Hypothalamus (tissue), 51 donors: ENCODE data around the gene SZRD1.

ENCODE experiments used
- DNase-seq, 51 donors: peaks; one replicate each; lab custom pipeline; 2025; lab: John Stamatoyannopoulos, UW

The SZRD1 gene

DNA sequence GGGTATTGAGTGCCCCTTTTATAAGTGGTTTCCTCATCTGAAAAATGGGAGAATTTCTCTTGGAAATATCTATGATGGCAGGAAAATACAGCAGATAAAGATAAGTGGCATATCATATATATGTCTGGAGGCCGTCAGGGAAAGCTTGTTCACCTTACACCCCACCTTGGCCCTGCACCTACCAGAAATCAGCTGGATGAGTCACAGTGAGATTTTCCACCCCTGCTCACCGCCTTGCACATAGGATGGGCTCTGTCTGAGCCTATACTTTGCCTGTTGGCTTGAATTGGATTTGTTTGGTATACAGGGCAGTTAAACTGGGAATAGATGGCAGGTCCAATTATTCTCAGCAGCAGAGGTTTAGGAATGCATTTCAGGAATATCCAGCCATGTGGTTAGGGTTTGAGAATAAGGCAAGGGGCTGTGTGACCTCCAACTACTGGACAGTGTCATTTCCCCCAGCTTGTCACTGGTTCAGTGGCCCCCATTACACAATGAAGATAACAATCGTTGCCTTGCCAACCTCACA, 70.0 kb downstream of the SZRD1 start, which contains the start of gene SPATA21:
Gene SPATA21, minus strand, starts transcription at position 479 of the 529 bp plus-strand sequence. CDS start 6,053 bp downstream, outside the sequence.
- DNase-seq: no peak

DNA sequence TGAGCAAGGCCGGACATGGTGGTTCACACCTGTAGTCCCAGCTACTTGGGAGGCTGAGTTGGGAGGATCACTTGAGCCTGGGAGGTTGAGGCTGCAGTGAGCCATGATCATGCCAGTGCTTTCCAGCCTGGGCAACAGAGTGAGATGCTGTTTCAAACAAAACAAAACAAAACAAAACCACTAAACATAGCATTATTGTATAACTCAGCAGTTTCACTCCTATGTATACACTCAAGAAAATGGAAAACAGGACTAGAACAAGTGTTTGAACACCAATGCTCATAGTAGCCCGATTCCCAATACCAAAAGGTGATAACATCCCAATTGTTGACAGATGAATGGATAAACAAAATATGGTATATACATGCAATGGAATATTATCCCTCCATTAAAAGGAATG, 71.5 kb downstream of the SZRD1 start:
- DNase-seq: no peak

GRCh38 chr1:16438924-16439323, 71.9 kb downstream of the SZRD1 start:
- DNase-seq: no peak

DNA sequence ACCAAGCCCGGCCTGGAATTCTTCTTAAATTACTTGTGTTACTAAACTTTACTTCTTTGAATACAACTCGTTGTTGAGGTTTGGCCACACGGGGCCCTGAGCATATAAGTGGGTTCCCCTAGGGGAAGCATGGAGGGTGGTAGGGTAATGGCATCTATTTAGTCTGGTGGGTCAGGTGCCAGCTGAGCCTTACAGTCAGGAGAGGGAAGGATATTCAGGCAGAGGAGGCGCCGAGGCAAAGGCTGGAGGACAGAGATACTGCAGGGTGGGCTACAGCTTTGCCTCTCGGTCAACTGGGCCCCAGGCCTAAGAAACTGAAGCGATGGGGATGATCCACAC, 73.1 kb downstream of the SZRD1 start:
- DNase-seq: peak in 1 of 51 donors; percentile 42

DNA sequence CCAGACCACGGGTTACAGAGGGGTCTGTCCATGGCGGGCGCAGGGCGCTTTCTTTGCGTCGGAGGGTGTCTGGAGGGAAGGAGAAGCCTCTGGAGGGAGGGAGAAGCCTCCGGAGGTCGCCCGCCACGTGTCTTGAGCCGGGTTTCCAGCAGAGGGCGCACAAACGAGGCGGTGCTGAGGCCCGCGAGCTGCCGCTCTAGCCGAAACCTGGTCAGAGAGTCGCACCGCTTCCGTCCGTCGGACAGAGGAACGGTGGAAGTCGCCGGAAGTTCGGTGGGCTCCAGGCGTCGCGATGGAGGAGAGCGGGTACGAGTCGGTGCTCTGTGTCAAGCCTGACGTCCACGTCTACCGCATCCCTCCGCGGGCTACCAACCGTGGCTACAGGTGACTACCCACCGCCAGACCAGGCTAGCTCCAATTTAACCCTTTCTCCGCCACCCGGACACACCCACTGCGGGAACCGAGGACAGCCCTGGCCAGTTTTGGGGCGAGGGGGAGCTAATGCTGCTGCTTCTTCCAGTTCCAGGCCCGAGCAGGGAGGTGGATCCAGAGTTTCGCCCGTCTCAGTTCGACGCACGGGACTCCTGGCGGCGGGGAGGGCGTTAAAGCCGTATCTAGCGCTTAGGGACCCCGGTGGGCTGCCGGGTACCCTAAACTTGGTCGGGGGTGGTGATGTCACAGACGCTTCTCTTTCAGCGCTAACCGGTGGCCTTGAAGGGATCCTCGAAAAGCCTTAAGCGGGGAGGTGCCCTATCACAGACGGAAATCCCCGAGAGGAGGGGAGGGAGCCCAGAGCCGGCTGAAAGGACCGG, 73.6 kb downstream of the SZRD1 start, which contains the start of gene NECAP2:
Gene NECAP2, plus strand, starts transcription at position 255 of the 812 bp plus-strand sequence. Its CDS starts 38 bp downstream, at position 293.
- peak; percentile 40 to 93 (median 85) for DNase-seq

DNA sequence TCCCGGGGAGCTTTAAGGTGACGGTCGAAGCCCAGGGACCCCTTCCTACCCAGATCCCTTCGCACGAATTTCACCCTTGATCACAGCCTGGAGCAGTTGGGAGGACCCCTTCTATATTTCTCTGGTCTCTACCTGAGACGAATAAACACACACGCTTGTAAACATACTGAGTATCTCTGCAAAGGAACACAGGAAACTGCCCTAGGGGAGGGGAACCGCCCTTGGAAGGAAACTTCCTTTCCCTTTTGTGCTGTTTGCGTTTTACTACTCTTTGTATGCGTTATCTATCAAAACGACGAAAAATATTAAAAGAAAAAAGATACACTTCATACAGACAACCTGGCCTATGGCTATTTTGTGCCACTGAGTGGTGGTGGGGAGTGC, 74.2 kb downstream of the SZRD1 start:
- DNase-seq: no peak

GRCh38 chr1:16442265-16442664, 75.2 kb downstream of the SZRD1 start:
- DNase-seq: no peak

DNA sequence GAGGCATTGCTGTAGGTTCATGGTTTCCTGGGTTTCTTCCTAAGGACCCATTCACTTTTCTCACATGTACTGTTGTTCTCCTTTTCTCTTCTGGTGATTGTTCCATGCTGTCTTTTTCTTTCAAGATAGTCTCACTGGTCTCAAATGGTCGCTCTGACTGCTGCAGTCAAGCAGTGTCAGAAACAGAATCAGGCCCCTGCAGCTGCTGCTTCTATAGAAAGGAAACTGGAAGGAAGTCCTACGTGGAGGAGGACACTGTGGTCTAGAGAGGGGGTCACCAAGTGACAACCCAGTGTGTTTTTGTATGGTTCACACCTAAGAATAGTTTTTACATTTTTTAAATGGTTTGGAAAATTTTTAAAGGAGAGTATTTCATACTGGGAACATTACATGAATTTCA, 75.9 kb downstream of the SZRD1 start:
- no peak for DNase-seq

GRCh38 chr1:16443975-16444770, 77.1 kb downstream of the SZRD1 start:
- no peak for DNase-seq

GRCh38 chr1:16445052-16445451, 78.0 kb downstream of the SZRD1 start:
- DNase-seq: no peak

DNA sequence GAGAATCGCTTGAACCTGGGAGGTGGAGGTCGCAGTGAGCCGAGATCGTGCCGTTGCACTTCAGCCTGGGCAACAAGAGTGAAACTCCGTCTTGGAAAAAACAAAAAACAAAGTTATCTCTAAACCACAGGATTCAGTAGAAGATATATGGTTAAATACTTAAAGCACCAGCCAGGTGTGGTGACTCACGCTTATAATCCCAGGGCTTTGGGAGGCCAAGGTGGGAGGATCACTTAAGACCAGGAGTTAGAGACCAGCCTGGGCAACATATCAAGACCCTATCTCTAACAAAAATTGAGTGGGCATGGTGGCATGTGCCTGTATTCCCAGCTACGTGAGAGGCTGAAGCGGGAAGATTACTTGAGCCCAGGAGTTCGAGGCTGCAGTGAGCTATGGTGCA, 79.1 kb downstream of the SZRD1 start:
- no peak for DNase-seq

DNA sequence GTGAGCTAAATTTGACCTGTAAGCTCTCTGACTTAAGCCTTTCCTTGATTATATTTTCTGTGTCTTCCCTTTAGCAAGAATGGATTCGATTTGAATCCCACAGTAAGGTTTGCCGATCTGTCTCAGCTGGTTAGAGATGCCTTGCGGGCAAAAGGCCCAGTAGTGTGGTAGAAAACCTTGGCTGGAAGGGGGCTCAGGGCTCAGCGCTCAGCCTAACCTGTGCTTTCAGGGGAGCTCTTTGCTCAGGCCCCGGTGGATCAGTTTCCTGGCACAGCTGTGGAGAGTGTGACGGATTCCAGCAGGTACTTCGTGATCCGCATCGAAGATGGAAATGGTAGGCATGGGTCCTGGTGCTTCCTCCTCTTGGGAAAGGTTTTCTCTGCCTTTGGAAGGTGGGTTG, 80.6 kb downstream of the SZRD1 start:
- no peak for DNase-seq
